Measurements from ENCODE around the gene PRPF19.
"Not testable (repeated sequence)": the region's sequence is repeated elsewhere in the genome, so short reads cannot be mapped to it uniquely, and the experiment has no call there.

Gene PRPF19

GRCh38 chr11:60922906-60923305 lies 16.5 kb upstream of the PRPF19 start:
- DNase-seq, result no peak

GRCh38 chr11:60921777-60922335 lies 15.5 kb upstream of the PRPF19 start:
- no peak for DNase-seq

GRCh38 chr11:60921259-60921658 lies 14.9 kb upstream of the PRPF19 start:
- DNase-seq, result no peak

GRCh38 chr11:60919956-60920355 lies 13.6 kb upstream of the PRPF19 start:
- DNase-seq, result no peak

- no peak for DNase-seq
Observed at GRCh38 chr11:60919320-60919719, 12.9 kb upstream of the PRPF19 start.

- no peak for DNase-seq
Observed at GRCh38 chr11:60918939-60919265, 12.5 kb upstream of the PRPF19 start.

- DNase-seq, result no peak
Observed at GRCh38 chr11:60918251-60918938, 12.0 kb upstream of the PRPF19 start.

- DNase-seq, result no peak
Observed at GRCh38 chr11:60917267-60917666, 10.9 kb upstream of the PRPF19 start.

GRCh38 chr11:60916669-60917206 lies 10.4 kb upstream of the PRPF19 start:
- DNase-seq, result no peak

- DNase-seq, result peak; percentile 75 to 76
Observed at GRCh38 chr11:60915248-60915914, 9.0 kb upstream of the PRPF19 start.

GRCh38 chr11:60914633-60915247 lies 8.4 kb upstream of the PRPF19 start:
- DNase-seq, result peak; percentile 25 to 36

- peak; percentile 90 for DNase-seq
Observed at GRCh38 chr11:60913793-60914632, 7.6 kb upstream of the PRPF19 start, which contains the start of gene TMEM109. Gene TMEM109, plus strand, starts transcription at chr11:60914158. Its CDS starts 5,536 bp downstream, at chr11:60919694.

GRCh38 chr11:60912851-60913528 lies 6.6 kb upstream of the PRPF19 start:
- DNase-seq, result no peak

- DNase-seq, result peak; percentile 38 to 54
Observed at GRCh38 chr11:60912223-60912850, 6.0 kb upstream of the PRPF19 start.

- DNase-seq, result no peak
Observed at GRCh38 chr11:60910711-60911380, 4.5 kb upstream of the PRPF19 start.

- DNase-seq, result peak in 1 of 2 donors; percentile 68
Observed at GRCh38 chr11:60910281-60910687, 3.9 kb upstream of the PRPF19 start.

GRCh38 chr11:60909680-60910280 lies 3.4 kb upstream of the PRPF19 start:
- not testable (repeated sequence) for DNase-seq

GRCh38 chr11:60908803-60909202 lies 2.4 kb upstream of the PRPF19 start:
- DNase-seq, result no peak

- DNase-seq, result no peak
Observed at GRCh38 chr11:60905551-60906113, 753 bp downstream of the PRPF19 start.

GRCh38 chr11:60905047-60905446 lies 1.3 kb downstream of the PRPF19 start:
- no peak for DNase-seq

Data from CD4-positive, alpha-beta T cell treated with Interleukin-1 beta for 1 hour (primary cell).